ENCODE results near the gene SET. TPM values are rescaled to one million over a fixed set of nuclear protein-coding genes. Genes with fewer than 3 reads are reported as not detected.

Gene SET
- total RNA-seq, 4 donors from 2014 or later, result 72.3 to 148 (median 83.9) TPM

DNA sequence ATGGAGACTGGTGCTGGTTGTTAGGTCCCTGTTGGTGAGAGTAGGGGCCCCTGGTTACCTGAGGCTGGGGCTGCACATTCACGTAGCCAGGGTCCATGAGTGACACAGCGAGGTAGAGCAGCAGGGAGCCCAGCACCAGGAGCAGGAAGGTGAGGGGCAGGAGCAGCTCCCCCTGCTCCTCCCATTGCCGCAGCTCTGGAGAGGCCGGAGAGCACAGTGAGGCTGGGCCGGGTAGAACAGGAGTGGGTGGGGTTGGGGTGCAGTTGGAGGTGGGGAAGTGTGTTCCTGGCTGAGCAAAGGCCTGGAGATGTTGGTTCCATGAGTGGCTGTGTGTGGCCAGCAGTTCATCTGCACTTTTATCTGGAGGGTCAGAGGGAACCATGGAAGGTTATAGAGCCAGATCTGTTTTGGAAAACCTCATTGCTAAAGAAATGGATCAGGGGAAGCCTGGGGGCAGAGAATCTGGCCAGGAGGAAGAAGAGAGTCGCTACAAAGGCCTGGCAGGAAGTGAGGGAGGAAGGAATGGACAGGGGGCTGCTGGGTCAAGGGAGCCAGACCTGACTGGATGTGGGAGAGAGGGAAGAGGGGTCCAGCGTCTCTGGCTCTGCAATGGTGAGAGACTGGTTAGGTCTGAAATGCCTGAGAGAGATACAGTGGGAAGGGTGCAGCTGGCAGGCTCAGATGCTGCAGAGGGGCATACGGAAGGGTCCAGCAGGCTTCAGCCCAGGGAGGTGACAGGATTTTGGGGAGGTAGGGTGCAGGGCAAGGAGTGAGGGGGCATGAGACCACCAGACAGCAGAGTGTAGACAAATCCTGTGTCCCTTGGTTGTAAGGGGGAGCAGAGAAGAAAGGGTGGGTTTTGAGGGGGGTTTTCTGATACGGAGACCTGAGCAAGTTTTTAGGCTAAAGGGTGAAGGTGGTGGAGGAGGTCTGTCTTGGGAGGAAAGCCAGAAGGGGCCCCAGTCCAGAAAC lies 33.6 kb downstream of the SET start:
- no peaks in the 10 kb centered on the region for H3K9me3 ChIP-seq
- H3K27me3 ChIP-seq, result no peaks in the 10 kb centered on the region
- H3K27ac ChIP-seq, result peak overlapping the region in 3 of 4 donors; percentile 81 to 85 (median 83)
- peak in 1 of 3 donors; percentile 48 for DNase-seq
- H3K4me3 ChIP-seq, result peak overlapping the region; percentile 70 to 77 (median 76)
- peaks cover 0 to 16% (median 4%) of the 10 kb centered on the region in 4 donors for H3K4me1 ChIP-seq
- TF ChIP-seq POLR2A (IDR thresholded peaks at IDR 0.05), result no peak
- TF ChIP-seq, protein P1, sequence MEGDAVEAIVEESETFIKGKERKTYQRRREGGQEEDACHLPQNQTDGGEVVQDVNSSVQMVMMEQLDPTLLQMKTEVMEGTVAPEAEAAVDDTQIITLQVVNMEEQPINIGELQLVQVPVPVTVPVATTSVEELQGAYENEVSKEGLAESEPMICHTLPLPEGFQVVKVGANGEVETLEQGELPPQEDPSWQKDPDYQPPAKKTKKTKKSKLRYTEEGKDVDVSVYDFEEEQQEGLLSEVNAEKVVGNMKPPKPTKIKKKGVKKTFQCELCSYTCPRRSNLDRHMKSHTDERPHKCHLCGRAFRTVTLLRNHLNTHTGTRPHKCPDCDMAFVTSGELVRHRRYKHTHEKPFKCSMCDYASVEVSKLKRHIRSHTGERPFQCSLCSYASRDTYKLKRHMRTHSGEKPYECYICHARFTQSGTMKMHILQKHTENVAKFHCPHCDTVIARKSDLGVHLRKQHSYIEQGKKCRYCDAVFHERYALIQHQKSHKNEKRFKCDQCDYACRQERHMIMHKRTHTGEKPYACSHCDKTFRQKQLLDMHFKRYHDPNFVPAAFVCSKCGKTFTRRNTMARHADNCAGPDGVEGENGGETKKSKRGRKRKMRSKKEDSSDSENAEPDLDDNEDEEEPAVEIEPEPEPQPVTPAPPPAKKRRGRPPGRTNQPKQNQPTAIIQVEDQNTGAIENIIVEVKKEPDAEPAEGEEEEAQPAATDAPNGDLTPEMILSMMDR (IDR thresholded peaks at IDR 0.05), result no peak
- H3K36me3 ChIP-seq, result peaks cover 0 to 5% (median 0%) of the 10 kb centered on the region in 3 donors

DNA sequence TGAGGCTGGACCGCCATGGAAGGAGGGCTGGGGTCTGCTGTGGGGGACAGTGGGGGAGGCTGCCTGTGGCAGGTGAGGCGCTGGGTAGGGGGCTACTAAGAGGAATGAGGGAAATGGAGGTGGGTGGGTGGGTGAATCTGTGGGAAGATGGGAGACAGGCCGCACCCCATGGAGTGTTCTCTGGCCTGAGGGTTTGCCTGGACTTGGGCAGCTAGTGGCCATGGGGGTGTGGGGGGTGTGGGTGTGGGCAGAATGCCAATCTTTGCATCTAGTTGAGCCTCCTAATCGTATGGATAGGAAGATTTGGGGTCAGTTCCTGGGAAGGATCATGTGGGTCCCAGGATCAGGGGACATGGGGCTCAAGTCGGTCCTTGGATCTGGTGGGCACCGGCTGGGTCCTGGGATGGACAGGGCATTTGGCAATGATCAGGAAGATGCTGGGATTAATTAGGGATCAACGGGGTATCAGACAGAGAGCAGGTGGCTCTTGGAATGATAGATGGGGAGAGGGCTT lies 34.4 kb downstream of the SET start:
- Histone ChIP-seq H3K27me3 (no peaks in the 10 kb centered on the region), H3K4me1 (peaks cover 0 to 16% (median 4%) of the 10 kb centered on the region in 4 donors), H3K4me3 (peak overlapping the region; percentile 70 to 77 (median 76)), H3K27ac (peak overlapping the region; percentile 77 to 85 (median 82)), H3K9me3 (no peaks in the 10 kb centered on the region), H3K36me3 (peaks cover 0 to 5% (median 0%) of the 10 kb centered on the region in 3 donors)
- DNase-seq, result peak in 1 of 3 donors; percentile 48
- no peak for TF ChIP-seq POLR2A (IDR thresholded peaks at IDR 0.05)
- TF ChIP-seq, protein P1 (IDR thresholded peaks at IDR 0.05), result no peak

DNA sequence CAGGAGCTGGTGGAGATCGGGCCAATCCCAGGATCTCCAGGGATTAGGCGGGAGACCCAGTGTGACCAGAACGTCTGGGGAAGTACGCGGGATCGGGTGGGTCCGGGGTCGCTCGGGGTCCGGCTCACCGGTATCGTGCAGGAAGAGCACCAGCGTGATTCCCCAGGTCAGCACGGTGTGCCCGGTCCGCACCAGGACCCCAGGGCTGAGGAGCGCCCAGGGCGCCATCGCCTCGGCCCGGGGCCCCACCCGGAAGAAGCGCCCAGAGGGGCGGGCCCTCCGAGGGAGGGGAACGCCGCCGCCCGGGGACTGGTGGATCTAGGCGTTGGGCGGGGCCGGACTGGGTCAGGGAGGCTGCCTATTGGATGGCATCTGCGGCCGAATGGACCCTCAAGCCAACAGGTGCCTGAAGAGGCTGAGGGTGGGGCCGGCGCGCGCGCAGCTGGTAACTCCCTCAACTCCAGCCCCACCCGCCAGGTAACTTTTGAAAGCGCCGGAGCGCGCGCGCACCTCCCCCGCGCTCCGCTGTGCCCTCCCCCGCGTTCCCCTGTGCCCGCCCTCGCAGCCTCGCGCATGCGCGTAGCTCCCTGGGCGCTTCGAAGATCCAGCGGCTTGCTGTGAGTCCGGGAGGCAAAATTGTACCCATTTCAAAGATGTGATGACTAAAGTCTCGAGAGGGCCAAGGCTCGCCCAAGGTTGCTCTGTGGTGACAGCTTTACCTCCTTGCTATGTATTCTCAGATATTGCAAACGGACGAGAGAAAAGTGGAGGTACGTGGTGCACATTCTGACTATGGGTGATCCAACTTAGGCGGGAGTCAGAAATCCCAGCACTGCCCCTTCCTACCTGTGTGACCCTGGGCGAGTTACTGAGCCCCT lies 35.1 kb downstream of the SET start, which contains the start of gene ZDHHC12:
Gene ZDHHC12 (minus strand): TSS at position 262 of the 878 bp plus-strand sequence. CDS start 34 bp downstream, at position 228.
- peak; percentile 94 to 96 for TF ChIP-seq POLR2A (IDR thresholded peaks at IDR 0.05)
- TF ChIP-seq, protein P1 (IDR thresholded peaks at IDR 0.05), result no peak
- Histone ChIP-seq H3K4me3 (peak within 1 kb of the TSS; percentile 70 to 77 (median 76)), H3K27ac (peak within 1 kb of the TSS; percentile 77 to 85 (median 82)), H3K4me1 (peaks cover 0 to 16% (median 4%) of the 10 kb centered on the region in 4 donors), H3K9me3 (no peaks in the 10 kb centered on the region), H3K27me3 (no peaks in the 10 kb centered on the region), H3K36me3 (peaks cover 0 to 5% (median 0%) of the 10 kb centered on the region in 3 donors)
- DNase-seq, result peak; percentile 99 to 100 (median 100)

DNA sequence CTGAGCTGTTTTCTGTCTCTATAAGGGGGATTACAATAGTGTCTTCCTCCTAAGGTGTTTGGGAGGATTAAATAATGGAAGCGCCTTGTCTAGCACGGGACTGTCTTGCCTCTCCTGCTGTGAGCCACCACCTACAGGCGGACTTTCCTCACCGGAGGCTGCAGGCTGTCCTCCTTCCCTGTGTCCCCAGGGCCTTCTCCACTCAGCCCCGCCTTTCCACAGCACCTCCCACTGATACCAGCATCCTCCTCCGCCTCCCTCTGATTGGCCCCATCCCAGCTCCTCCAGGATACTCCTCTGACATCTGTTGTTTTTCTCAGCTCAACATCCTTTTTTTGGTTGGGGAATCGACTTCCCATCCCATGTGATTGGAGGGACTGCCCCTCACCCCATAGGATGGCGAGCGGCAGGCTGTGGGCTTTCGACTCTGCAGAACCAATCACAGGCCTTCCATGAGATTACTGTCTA lies 35.8 kb downstream of the SET start:
- TF ChIP-seq, protein P1 (IDR thresholded peaks at IDR 0.05), result peak in 3 of 6 experiments; percentile 30 to 47 (median 42)
- TF ChIP-seq POLR2A (IDR thresholded peaks at IDR 0.05), result peak; percentile 37 to 64
- peak; percentile 43 to 87 (median 83) for DNase-seq

More for the DNA sequence above, 35.8 kb downstream of the SET start:
- Histone ChIP-seq H3K4me3 (peak overlapping the region; percentile 70 to 77 (median 76)), H3K4me1 (peaks cover 0 to 13% (median 4%) of the 10 kb centered on the region in 4 donors), H3K27ac (peak overlapping the region; percentile 59 to 83 (median 79)), H3K27me3 (no peaks in the 10 kb centered on the region), H3K9me3 (no peaks in the 10 kb centered on the region), H3K36me3 (peaks cover 0 to 8% (median 0%) of the 10 kb centered on the region in 3 donors)

Measured in Peyer's patch (tissue), 4 donors.